ENCODE data around the gene CENPX. TPM values are rescaled to one million over a fixed set of nuclear protein-coding genes. Genes with fewer than 3 reads are reported as not detected.
A peak's percentile ranks its signal among the peaks of the same experiment; 100 is the strongest.

The CENPX gene
- total and polyA plus RNA-seq, 2 of the 13 experiments (the other 11 are each of a cell fraction or from before 2014, with no cell fraction given): 92.7 to 170 TPM

DNA sequence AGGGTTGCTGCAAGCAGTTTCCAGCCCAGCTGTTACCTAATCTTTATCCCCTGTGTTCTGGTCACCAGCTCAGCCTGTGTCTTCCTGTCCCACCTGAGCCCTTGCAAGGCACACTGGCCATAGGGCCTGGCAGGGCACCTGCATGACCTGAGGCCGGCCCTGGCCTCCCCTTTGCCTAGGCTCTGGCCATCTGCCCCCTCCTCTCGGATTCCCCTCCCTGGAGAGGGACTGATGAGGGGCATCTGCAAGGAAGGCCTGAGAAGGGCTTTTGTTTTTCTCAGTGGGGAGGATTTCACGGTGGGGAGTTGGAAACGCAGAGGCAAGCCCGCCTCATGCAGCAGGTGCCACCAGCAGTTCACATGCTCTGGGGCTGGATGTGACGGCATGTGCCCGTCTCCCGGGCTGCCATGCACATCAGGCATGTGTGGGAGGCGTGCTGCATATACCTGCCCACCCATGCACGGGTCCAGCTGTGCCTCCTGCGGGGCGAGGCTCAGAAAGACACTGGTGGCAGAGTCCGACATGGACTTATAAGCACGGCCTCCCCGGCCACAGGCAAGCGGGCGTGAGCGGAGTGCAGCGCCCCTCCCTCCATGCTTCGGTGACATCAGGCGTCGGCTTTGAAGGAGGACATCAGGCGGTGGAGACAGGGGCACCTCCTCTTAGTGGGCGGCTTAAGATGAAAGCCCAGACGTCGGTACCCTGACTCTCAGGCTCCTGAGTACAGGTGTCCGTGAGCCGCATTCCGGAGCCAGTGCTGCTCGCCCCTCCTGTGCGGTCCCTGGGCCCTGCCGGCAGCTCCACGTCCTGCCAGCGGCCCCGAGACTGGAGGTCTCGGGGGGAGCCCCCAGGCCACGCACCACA lies 28.7 kb downstream of the CENPX start (continued):
- TF ChIP-seq HHEX (CRISPR knock-in tag; IDR thresholded peaks at IDR 0.05): no peak; the same call in 1 of the 2 replicates
- TF ChIP-seq ZNF7 (CRISPR knock-in tag; IDR thresholded peaks at IDR 0.05): no peak
- TF ChIP-seq ATF7-NPFF (CRISPR knock-in tag; IDR thresholded peaks at IDR 0.05; ENCODE audit: low read depth): peak; percentile 84; the same call in 1 of the 2 replicates
- TF ChIP-seq, protein P1, sequence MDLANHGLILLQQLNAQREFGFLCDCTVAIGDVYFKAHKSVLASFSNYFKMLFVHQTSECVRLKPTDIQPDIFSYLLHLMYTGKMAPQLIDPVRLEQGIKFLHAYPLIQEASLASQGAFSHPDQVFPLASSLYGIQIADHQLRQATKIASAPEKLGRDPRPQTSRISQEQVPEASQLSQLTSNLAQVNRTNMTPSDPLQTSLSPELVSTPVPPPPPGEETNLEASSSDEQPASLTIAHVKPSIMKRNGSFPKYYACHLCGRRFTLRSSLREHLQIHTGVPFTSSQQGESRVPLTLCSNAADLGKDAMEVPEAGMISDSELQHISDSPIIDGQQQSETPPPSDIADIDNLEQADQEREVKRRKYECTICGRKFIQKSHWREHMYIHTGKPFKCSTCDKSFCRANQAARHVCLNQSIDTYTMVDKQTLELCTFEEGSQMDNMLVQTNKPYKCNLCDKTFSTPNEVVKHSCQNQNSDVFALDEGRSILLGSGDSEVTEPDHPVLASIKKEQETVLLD (CRISPR knock-in tag; IDR thresholded peaks at IDR 0.05; ENCODE audit: low read depth): no peak
- 0 out of 2 replicates have a peak, but pooled peaks have one; percentile 2 for TF ChIP-seq CBFB (CRISPR knock-in tag; IDR thresholded peaks at IDR 0.05)
- peak; percentile 99 for TF ChIP-seq ARID2 (CRISPR knock-in tag; IDR thresholded peaks at IDR 0.05; ENCODE audit: borderline replicate concordance)
- no peak for TF ChIP-seq ZBTB3 (CRISPR knock-in tag; IDR thresholded peaks at IDR 0.05; ENCODE audit: borderline replicate concordance, low read depth)
- no peak for TF ChIP-seq SYNCRIP (IDR thresholded peaks at IDR 0.05; ENCODE audit: insufficient read depth, low read depth, low read length)
- TF ChIP-seq, protein P2, sequence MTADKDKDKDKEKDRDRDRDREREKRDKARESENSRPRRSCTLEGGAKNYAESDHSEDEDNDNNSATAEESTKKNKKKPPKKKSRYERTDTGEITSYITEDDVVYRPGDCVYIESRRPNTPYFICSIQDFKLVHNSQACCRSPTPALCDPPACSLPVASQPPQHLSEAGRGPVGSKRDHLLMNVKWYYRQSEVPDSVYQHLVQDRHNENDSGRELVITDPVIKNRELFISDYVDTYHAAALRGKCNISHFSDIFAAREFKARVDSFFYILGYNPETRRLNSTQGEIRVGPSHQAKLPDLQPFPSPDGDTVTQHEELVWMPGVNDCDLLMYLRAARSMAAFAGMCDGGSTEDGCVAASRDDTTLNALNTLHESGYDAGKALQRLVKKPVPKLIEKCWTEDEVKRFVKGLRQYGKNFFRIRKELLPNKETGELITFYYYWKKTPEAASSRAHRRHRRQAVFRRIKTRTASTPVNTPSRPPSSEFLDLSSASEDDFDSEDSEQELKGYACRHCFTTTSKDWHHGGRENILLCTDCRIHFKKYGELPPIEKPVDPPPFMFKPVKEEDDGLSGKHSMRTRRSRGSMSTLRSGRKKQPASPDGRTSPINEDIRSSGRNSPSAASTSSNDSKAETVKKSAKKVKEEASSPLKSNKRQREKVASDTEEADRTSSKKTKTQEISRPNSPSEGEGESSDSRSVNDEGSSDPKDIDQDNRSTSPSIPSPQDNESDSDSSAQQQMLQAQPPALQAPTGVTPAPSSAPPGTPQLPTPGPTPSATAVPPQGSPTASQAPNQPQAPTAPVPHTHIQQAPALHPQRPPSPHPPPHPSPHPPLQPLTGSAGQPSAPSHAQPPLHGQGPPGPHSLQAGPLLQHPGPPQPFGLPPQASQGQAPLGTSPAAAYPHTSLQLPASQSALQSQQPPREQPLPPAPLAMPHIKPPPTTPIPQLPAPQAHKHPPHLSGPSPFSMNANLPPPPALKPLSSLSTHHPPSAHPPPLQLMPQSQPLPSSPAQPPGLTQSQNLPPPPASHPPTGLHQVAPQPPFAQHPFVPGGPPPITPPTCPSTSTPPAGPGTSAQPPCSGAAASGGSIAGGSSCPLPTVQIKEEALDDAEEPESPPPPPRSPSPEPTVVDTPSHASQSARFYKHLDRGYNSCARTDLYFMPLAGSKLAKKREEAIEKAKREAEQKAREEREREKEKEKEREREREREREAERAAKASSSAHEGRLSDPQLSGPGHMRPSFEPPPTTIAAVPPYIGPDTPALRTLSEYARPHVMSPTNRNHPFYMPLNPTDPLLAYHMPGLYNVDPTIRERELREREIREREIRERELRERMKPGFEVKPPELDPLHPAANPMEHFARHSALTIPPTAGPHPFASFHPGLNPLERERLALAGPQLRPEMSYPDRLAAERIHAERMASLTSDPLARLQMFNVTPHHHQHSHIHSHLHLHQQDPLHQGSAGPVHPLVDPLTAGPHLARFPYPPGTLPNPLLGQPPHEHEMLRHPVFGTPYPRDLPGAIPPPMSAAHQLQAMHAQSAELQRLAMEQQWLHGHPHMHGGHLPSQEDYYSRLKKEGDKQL (CRISPR knock-in tag; IDR thresholded peaks at IDR 0.05; ENCODE audit: low read depth): no peak; the same call in 1 of the 2 replicates
- TF ChIP-seq, protein P3, sequence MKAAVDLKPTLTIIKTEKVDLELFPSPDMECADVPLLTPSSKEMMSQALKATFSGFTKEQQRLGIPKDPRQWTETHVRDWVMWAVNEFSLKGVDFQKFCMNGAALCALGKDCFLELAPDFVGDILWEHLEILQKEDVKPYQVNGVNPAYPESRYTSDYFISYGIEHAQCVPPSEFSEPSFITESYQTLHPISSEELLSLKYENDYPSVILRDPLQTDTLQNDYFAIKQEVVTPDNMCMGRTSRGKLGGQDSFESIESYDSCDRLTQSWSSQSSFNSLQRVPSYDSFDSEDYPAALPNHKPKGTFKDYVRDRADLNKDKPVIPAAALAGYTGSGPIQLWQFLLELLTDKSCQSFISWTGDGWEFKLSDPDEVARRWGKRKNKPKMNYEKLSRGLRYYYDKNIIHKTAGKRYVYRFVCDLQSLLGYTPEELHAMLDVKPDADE (CRISPR knock-in tag; IDR thresholded peaks at IDR 0.05): 0 out of 2 replicates have a peak, but pooled peaks have one; percentile 54
- TF ChIP-seq SMARCC2 (IDR thresholded peaks at IDR 0.05): no peak
- TF ChIP-seq, protein P4, sequence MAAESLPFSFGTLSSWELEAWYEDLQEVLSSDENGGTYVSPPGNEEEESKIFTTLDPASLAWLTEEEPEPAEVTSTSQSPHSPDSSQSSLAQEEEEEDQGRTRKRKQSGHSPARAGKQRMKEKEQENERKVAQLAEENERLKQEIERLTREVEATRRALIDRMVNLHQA (CRISPR knock-in tag; IDR thresholded peaks at IDR 0.05): no peak
- TF ChIP-seq POLR2A (IDR thresholded peaks at IDR 0.05; ENCODE audit: insufficient read depth in 1 of 2, low read depth in 2 of 2, low read length in 2 of 2): peak in 1 of 2 experiments; percentile 62; a peak in 1 of 4 replicates
- TF ChIP-seq, protein P5, sequence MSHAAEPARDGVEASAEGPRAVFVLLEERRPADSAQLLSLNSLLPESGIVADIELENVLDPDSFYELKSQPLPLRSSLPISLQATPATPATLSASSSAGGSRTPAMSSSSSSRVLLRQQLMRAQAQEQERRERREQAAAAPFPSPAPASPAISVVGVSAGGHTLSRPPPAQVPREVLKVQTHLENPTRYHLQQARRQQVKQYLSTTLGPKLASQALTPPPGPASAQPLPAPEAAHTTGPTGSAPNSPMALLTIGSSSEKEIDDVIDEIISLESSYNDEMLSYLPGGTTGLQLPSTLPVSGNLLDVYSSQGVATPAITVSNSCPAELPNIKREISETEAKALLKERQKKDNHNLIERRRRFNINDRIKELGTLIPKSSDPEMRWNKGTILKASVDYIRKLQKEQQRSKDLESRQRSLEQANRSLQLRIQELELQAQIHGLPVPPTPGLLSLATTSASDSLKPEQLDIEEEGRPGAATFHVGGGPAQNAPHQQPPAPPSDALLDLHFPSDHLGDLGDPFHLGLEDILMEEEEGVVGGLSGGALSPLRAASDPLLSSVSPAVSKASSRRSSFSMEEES (CRISPR knock-in tag; IDR thresholded peaks at IDR 0.05): no peak
- 0 out of 2 replicates have a peak, but pooled peaks have one; percentile 7 for TF ChIP-seq ZNF652 (CRISPR knock-in tag; IDR thresholded peaks at IDR 0.05; ENCODE audit: borderline replicate concordance, low read depth)
- TF ChIP-seq, protein P6, sequence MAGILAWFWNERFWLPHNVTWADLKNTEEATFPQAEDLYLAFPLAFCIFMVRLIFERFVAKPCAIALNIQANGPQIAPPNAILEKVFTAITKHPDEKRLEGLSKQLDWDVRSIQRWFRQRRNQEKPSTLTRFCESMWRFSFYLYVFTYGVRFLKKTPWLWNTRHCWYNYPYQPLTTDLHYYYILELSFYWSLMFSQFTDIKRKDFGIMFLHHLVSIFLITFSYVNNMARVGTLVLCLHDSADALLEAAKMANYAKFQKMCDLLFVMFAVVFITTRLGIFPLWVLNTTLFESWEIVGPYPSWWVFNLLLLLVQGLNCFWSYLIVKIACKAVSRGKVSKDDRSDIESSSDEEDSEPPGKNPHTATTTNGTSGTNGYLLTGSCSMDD (CRISPR knock-in tag; IDR thresholded peaks at IDR 0.05): no peak
- no peak for TF ChIP-seq ZKSCAN1 (IDR thresholded peaks at IDR 0.05; ENCODE audit: low read length)
- peak; percentile 37; the same call in 1 of the 2 replicates for TF ChIP-seq ZNF143 (CRISPR knock-in tag; IDR thresholded peaks at IDR 0.05)

Data from HepG2 (cell line).